ENCODE measurements around the gene TANC1. TPM values are rescaled to one million over a fixed set of nuclear protein-coding genes. Genes with fewer than 3 reads are reported as not detected.

The TANC1 gene
- total RNA-seq, 1 experiment from 2014 or later: 18.6 TPM

DNA sequence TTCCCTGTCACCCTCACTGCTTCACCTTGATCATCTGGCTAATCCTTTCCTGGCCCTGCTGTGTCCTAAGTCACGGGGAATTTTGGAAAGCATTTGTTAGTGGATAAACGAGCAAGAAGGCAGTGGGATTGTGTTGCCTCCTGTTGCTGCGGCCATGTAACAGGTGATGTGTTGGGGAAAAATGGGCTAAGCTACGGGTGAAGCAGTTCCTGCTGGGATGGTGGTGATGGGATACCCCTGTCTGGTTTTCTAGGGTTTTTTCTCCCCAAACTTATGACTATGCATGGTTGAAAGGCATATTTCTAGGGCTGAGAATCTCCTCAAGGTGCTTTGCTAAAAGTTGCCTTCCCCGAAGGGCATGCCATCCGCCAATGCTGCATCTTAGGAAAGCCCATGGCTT, 249.9 kb downstream of the TANC1 start:
- no peak for DNase-seq (ENCODE audit: low spot score)

DNA sequence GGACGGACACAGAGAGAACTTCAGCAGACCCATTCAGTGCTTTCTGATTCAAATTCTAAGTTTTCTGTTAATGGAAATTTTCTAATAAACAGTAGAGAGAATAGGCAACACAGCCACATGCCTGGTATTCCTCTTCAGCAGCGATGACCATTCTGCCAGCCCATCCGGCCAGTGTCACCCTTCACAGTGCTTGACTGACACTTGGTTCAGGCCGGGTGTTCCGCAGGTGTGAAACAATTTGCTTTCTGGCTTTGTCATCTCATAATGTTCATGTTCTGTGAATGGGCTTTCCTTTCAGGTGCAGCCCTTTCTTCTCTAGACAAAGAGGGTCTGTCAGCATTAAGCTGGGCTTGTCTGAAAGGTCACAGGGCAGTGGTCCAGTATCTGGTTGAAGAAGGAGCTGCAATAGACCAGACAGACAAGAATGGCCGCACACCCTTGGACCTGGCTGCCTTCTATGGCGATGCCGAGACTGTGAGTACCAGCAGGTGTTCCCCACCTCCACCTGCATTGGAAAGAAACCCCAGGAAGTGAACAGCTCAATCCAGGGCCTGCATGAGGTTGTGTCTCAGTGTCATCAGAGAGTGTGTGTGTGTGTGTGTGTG, 251.1 kb downstream of the TANC1 start:
- no peak for DNase-seq (ENCODE audit: low spot score)

DNA sequence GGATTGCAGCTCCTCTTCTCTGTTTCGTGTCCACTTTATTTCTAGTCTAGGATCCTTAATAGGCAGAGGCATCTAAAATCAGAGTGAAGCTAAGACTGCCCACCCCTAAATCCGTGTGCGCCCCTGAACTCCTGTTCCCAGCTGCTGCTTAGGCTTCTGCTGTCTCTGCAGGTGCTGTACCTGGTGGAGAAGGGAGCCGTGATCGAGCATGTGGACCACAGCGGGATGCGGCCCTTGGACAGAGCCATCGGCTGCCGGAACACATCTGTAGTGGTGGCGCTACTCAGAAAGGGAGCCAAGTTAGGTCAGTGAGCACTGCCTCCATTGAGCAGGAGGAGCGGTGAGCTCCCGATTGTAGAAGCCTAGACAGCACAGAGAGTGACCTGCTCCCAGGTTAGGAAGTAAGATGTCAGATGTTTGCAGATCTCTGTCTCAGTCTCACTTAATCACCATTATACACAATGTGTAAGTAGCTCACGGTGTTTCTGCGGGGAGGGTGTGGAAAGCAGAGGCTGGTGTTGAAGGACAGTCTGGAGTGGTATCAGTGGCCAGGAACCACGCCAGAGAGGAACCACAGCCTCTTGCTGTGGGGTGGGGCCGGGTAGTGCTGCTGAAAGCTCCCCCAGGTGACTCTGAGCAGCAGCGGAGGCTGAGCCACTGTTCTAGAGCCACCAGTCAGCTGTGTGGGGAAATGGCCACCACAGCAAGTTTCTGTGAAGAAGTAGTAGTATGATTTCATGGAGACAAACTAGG, 255.8 kb downstream of the TANC1 start:
- DNase-seq (ENCODE audit: low spot score): no peak

DNA sequence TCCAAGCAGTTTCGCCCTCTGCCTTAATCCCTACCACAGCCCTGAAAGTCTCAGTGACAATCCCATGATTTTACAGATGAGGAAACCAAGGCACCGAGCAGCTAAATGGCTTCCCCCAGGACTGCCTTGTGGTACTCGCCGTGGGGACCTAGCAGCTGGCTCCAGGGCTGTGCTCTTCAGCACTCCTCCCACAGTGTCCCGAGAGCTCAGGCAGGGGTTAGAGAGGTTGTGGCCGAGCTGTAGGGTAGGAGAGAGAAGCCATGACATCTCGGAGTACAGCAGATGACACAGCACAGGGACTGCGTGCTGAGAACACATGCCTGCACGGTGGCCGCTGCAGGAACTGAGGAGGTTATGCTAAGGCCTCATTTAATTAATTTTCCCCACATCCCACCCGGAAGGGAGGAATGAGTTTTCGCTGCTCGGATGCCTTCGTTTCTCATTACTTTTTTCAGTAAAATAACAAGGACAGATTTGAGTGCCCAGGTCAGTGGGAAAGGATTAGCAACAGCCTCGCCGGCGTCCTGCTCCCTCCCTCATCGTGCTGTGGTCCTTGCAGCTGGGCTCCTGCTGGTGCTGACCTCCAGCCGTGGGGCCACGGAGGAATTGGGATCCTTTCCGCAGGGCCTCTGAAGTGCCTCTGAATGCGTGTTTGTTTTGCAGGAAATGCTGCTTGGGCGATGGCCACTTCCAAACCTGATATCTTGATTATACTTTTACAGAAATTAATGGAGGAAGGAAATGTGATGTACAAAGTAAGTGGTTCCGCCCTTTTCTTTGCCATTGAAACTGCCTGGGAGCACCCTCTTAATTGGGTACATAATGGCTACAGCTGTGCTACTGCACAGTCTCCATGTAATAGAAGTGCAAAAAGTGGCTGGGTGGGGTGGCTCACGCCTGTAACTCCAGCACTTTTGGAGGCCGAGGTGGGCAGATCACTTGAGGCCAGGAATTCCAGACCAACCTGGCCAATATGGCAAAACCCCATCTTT, 256.9 kb downstream of the TANC1 start:
- DNase-seq (ENCODE audit: low spot score): no peak

DNA sequence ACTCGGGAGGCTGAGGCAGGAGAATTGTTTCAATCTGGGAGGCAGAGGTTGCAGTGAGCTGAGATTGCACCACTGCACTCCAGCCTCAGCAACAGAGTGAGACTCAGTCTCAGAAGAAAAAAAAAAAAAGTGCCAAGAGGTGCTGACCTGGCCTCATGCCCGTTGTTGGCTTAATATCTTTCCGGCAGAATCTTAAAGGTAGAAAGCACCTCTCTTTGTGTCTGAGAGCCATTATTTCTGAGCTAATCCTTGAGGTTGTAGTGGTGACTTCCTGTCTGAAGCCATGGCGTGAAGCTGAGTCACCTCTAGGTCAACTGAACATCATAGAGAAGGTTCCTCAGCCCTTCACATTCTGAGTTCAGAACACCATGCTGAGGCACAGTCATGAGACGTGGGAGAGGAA, 257.6 kb downstream of the TANC1 start:
- peak; percentile 42 for DNase-seq (ENCODE audit: low spot score)

DNA sequence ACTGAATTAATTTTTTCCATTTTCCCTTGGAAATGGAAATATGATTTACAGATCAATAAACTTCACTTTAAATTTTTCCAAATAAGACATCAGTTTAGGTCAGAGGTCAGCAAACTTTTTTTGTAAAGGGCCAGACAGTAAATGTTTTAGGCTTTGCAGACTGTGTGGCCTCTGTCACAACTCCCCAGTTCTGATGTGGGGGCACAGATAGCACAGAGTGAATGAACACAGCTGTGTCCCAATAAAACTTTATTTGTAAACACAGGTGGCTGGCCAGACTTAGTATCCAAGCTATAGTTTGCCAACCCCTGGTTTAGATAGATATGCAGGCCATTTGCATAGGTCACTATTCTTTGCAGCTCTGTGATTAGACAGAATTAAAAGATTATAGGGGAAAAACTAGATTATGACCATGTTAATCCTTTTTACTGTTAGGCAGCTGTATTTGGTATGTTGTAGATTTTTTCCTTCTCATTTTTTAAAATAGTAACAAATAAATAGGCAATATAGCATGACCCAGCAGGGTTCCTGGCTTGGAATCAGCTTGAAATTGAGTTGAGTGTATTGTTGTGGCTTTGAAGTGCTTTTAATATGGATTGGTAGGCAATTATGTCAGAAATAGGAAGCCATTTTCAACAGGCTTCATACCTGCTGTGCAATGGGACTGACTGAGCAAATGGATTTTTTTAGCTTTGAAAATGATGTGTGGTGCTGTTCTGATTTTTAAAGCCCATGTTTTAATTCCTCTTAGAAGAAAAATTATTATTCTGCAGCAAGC, 258.4 kb downstream of the TANC1 start:
- DNase-seq (ENCODE audit: low spot score): no peak

DNA sequence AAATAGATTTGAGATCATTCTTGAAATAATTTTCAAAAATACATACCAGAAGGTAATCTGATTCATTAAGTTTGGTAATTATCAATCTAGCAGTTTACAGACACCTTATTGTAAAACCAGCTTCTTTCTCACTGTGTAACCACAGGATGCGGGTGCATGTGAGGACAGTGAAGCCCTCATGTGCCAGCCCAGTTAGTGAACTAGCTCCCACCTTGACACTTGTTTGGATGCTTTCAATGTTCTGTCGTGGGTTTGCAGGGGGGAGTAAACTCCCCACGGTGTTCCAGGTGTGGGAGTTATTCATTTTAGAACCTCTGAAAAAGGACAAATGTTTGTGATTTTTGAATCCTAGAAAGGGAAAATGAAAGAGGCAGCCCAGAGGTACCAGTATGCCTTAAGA, 259.0 kb downstream of the TANC1 start:
- no peak for DNase-seq (ENCODE audit: low spot score)

DNA sequence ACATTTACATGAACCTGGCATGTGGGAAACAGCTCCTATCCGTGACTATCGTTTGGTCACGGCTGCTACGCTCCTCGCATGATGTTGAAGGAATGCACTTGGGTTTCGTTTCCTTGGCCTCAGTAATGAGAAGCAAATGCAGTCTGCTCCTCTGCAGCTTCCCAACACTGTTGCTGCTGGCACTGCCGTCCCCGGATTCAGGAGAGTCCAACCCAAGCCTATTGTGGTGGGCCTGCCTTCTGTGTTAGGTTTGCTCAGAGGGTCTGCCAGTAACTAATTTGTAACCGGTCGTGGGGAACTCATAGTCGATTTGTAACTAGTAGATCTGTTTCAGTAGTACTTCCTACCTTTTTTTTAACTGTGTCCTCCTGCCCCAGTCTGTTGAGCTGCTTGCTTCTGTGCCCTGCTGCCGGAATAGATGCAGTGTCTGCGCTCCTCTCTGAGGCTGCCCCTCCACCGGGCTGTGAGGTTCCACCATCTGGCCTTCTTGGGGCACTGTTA, 259.7 kb downstream of the TANC1 start:
- no peak for DNase-seq (ENCODE audit: low spot score)

DNA sequence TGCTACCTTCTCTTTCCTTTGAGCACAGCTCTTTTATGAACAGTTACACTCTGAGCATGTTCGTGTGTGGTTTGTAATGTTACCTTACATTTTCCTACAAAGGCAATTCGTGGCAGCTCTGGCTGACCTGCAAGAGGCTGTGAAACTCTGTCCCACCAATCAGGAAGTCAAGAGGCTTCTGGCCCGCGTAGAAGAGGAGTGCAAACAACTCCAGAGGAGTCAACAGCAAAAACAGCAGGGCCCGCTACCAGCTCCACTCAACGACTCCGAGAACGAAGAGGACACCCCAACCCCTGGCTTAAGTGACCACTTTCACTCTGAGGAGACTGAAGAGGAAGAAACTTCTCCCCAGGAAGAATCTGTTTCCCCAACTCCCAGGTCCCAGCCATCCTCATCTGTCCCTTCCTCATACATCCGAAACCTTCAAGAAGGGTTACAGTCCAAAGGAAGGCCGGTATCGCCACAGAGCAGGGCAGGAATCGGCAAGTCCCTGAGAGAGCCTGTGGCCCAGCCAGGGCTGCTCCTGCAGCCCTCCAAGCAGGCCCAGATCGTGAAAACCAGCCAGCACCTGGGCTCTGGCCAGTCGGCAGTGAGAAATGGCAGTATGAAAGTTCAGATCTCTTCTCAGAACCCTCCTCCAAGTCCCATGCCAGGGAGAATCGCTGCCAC, 261.2 kb downstream of the TANC1 start:
- DNase-seq (ENCODE audit: low spot score): no peak

DNA sequence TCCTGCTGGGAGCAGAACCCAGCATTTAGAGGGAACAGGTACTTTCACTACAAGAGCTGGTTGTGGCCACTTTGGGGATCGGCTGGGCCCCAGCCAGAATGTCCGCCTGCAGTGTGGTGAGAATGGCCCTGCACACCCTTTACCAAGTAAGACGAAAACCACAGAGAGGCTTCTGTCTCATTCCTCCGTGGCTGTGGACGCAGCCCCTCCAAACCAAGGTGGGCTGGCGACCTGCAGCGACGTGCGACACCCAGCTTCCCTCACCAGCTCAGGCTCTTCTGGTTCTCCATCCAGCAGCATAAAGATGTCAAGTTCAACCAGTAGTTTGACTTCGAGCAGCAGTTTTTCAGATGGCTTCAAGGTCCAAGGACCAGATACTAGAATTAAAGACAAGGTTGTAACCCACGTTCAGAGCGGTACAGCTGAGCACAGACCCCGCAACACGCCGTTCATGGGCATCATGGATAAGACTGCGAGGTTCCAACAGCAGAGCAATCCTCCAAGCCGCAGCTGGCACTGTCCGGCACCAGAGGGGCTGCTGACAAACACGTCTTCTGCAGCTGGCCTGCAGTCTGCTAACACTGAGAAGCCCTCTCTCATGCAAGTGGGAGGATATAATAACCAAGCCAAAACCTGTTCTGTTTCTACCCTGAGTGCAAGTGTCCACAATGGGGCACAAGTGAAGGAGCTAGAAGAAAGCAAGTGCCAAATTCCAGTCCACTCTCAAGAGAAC, 261.9 kb downstream of the TANC1 start:
- no peak for DNase-seq (ENCODE audit: low spot score)

DNA sequence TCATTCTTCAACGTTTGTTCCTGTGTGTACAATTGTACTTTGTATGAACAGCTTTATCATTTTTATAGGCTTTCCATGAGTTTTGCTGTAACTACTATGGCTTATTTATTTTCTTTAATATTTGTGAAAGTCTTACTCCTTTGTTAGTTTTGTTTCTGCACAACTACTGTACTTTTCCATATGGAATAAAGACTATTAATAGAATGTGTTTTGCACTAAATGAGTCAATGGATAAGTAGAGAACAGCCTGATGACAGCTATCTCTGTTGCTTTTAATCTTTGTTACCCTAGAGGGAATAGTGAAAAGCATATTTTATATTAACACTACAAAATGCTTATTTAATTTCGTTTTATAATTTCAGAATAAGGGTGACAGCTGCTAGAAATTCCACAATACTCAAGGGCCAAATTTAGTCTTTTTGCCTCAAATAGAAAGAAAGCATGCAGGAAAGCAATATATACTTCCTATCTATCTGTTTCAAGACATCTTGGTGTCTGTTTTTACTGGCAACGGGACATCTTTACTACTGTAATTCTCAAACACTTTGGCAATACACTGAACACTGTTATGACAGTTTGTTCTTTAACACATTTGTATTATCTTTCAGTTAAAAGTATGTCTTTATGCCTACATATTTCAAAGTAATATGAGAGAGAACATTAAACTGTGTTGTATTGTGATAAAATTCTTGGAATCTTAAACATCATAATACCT, 264.2 kb downstream of the TANC1 start:
- DNase-seq (ENCODE audit: low spot score): no peak

DNA sequence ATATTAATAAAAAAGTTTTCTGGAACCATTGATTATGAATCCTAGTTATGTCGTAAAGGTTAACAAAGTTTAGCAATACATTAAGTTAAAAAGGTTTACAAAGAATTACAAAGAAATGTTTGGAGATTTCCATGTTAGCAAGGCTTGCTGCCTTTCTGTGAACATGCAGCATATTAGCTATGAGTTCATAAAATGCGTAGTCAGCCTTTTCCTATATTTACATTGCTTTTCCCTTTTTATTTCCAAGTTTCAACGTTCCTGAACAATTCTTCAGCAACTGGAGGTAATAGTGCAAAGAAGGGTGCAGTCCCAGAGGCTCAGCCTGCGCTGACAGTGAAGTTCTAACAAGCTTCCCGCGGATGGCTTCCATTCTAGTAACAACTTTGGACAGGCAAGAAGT, 266.4 kb downstream of the TANC1 start:
- DNase-seq (ENCODE audit: low spot score): no peak

DNA sequence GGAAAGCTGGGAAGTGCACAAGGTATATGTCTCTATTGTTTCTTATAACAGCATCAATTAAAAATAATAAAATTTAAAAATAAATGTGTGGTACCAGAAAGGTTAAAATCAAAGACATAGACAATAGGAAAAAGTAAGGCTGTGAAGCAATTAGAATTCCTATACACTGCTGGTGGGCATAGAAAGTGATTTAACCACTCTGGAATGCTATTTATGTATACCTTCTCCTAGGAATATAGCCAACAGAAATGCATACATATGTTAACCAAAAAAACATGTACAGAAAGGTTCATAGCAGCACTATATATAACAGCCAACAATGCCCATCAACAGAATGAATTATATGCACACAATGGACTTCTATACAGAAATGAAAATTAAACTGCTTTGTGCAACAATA, 275.1 kb downstream of the TANC1 start:
- no peak for DNase-seq (ENCODE audit: low spot score)

DNA sequence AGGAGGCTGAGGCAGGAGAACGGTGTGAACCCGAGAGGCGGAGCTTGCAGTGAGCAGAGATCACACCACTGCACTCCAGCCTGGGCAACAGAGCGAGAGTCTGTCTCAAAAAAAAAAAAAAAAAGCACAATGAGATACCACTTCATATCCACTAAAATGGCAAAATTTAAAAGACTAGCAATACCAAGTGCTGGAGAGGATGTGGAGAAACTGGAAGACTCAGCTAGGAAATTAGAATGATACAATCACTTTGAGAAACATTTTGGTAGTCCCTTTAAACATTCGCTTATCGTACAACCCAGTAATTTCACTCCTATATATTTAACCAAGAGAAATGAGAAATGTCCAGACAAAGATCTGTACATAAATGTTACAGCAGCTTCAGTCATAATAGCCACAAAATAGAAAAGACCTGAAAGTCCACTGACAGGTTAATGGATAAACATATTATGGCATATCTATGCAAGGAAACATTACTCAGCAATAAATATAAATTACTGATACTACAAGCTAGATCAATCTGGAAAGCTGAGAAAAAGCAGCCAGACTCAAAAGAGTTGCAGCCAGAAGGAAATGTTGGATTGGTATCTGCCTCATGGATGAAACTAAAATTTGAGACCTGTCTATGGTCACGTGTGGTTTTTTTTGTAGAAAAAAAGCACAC, 278.0 kb downstream of the TANC1 start:
- no peak for DNase-seq (ENCODE audit: low spot score)

DNA sequence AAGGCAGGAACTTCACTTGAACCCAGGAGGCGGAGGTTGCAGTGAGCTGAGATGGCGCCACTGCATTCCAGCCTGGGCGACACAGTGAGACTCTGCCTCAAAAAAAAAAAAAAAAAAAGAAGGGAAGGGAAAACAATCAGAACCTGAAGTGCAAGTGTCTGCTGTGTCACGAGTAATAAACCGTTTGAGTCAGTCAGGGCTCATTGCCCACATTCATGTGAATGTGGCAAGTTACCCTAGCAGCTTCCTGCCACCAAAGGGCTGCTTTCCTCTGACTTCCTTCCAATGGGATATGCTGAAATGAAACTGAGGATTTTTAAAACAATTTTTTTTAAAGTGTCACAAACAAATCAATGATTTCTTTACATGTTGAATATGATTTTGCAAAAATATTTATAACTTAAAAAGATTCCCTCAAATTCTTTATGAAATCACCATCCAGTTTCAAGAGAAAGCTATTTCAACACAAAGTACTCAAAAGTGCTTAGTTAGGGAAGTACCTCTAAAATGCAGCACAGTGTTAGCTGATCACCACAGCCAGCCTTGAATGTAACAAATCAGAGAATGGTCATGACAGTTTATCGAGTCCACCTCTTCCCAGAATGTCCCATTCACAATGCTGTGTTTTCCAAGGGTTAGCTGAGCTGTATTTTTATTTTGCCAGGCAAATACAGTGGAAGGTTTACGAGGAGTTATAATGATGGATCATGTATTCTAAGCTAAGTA, 281.7 kb downstream of the TANC1 start:
- peak; percentile 72 for DNase-seq (ENCODE audit: low spot score)

DNA sequence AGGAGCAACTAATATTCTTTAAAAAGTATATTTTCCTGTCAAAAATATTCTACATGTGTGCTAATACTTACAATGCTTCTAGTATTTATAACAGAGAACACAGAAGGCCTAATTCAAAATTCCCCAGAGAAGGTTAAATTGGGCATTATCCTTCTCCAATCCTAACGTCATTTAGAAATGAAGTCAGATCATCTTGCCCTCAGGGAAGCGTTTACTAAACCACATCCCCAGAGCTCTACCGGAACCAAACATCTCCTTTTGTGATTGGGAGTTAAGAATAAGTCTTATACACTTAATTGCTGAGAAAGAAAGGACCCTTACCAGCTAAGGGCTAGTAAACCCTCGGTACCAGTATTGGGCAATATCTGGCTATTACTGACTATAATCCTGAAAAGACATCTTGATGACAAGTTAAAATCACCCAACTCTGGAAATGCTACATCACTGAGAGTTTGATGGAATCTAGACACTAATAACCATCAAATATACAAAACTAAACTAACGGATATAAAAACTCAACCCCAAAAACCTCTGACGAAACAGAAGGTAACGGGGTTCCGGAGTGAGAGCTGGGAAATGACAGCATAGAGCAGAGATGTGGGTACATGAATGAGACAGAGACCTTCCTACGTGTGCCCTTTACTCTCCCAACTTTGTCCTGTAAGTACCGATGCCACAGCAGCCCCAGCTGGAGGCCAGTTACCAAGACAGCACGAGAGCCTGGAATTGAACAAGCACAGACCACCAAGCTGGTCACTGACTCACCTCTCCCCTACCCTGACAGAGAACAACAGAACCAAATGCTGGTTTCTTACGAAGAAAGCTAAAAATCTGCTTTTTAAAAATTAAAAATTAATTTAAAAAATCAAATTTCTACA, 283.1 kb downstream of the TANC1 start:
- no peak for DNase-seq (ENCODE audit: low spot score)

DNA sequence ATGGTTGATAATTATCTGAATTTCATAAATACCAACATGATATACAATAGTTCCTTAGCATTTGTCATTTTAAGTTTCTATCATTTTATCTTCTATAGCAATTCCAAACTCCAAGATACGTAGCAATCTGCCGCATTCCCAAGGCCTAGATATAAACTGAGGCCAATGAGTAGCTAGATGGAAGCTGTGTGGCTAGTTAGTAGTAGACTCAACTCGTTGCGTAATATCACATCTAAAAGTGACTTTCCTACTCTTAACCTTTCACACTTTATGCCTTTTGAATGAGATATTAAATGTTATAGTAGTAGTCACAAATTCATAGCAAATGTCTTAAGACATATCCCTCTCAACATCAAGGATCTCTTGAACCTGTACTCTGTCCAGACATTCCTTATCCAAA, 284.5 kb downstream of the TANC1 start:
- no peak for DNase-seq (ENCODE audit: low spot score)

Measured in HT-29 (cell line).